Ecto neural progenitor cell (in vitro differentiated cells): ENCODE measurements around the gene WDR27.
"Not testable (repeated sequence)": the region's sequence is repeated elsewhere in the genome, so short reads cannot be mapped to it uniquely, and the experiment has no call there.

Source experiments
- DNase-seq: peaks from one replicate; pipeline ENCODE4 v3.0.0-alpha.2; 2018; ENCODE audit warnings: low spot score

The WDR27 gene

DNA sequence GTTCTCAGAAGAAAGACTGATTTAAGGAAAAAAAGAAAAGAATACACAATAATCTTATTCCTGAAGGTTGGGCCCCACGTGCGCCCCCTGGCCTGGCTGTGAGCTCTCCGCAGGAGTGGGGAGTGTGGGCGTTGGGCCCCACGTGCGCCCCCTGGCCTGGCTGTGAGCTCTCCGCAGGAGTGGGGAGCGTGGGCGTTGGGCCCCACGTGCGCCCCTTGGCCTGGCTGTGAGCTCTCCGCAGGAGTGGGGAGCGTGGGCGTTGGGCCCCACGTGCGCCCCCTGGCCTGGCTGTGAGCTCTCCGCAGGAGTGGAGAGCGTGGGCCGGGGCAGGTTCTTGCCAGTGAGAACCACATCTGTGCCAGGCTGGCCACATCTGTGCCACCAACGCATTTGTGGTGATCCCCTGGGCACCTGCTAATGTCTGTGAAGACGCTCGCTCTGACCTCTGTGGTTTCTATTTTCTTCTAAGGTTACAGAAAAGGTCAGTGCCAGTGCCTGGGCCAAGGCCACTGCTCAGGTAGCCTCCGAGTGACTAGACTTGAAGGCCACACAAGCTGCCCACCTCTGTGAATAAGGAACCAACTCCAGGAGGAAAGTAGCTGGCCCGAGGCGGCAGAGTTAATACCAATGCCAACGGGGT, 41.0 kb downstream of the WDR27 start:
- DNase-seq = no peak

DNA sequence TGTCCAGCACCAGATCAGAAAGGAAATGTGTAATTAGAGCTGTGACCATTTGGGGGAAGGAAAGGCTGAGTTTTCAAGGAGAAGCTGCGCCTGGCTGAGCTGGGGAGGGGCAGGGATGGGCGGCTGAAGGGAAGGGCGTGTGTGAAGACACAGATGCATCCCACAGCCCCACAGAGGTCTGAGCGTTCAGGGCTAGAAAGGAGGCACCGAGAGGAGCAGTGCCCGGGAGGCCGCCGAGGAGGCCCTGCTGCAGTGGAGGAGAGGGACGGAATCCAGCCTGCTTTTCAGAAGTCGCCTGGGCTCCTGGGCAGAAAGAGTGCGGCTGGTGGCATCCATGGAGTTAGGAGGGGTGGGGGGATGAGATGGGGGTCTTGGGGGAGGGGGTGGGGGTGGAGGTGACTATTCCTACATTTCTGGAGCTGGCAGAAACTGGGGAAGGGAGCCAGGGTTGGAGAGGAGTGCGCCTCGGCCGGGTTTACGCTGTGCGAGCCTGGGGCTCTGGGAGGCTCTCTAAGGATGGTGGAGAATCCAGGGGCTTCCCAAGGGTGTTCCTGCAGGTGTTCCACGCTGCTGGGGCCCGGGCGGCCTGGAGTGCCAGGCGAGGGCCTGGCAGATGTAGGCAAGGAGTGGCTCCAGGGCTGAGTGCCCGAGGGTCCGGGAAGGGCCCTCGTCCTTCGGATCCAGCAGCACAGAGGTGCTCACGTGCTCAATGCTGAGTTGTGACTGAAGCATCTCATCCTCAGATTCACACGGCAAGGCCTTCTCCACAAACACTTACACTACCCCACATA, 41.8 kb downstream of the WDR27 start:
- no peak for DNase-seq

DNA sequence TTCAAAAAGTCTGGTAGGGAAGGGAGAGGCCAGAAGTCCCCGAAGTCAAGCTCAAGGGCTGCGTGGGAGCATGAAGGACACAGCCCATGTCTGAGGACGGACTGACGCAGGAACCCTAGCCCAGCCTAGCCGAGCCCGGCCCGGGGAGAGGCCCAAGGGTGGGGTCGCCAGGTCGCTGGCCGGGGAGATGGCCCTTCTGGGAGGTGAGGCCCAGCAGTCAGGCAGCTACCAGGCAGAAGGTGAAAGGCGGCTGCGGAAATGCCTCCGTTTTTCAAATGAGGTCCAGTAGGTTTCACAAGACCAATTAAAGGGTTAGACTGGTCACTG, 44.6 kb downstream of the WDR27 start:
- no peak for DNase-seq

DNA sequence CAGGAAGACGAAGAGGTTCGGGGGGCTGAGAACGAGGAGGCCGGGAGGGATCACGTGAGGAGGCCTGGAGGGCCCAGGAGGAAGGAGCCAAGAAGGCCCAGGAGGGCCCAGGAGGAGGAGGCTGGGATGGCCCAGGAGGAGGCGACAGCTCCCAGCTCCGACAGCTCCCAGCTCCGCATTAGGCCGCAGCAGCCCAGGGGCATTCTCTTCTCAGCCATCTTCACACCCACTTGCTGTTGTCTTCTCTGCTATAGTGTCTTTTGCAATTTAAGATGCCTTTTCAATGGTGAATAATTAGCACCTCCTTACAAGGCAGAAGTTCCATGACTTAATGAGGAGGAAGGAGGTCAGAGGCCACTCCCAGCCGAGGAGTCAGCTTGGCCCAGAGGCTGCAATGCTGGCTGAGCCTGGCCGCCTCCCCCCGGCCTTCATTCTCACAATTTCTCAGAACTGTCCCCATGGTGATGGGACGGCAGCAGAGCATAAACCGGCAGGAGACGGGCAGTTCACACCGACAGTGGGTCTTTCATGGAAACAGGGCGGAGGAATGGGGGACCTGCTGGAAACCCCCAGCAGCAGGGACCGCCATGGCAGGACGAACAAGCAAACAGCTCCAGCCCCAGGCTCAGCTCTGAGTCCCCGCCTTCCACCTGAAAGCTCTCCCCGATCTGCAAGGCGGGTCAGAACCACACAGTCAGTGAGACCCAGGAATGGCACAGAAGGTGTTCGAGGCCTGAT, 45.1 kb downstream of the WDR27 start:
- DNase-seq = no peak

DNA sequence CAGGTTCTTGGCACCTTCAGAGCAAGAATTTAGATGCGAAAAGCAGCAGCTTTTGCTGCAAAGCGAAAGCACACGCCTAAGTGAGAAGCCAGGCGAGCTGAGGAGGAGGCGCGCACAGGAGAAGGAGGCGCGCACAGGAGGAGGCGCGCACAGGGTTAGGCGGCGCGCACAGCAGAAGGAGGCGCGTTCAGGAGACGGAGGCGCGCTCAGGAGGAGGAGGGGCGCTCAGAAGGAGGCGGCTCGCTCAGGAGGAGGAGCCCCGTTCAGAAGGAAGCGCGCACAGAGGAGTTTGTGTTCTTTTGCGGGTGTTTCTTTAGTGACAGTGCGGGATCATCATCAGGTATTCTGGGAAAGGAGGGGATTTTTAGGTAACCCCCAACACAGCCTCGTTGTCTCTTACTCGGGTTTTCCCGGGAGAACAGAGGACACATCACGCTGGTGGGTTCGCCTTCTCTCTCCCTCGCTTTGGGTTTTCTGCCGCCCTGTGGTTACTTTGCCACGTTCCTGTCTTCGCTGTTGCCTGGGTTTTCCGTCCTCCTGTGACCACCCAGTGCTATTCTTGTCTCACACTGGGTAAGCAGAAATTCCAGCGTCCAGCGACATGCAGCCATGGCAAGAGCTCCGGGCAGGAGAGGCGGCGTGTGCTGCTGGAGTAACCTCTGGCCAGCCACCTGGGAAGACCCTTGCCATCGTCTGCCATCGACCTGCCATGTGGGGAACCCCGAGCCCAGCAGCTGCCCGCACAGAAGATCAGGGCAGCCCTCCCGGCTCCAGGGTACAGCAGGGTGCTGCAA, 47.0 kb downstream of the WDR27 start:
- DNase-seq = no peak

DNA sequence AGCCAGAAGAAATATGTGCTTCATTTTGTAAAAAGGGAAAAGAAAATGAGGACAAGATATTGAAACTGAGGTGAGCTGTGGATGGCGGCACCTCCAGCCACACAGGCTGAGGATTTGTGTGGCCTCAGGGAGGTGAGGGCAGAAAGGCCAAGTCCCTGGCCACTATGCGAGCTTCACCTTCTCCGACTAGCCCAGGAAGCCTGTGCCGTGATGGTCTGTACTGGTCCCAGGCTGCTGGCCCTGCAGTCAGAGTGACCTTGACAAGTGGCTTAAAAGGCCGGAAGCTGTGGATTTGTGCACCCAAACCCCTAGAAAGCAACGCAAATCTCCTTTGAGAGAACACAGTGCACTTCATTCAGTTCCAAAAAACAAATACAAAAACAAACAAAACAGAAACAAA, 48.1 kb downstream of the WDR27 start:
- DNase-seq = no peak

DNA sequence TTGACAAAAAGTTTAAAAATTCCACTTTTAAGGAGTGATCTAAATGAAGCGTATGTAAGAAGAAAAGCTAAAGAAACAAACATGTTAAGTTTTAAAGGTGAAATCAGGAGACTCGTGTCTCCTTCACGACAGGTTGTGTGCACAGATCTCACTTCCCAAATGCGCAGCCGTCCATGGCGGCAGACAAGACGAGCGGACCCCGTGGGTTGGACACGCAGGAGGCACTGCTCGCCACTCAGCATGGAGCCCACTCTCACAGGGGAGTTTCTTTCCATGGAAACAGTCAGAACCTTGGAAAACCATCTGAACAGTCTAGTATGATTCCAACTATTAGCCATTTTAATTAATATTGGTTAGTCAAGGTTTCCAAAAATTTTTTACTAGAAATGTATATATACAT, 48.9 kb downstream of the WDR27 start:
- DNase-seq = no peak

DNA sequence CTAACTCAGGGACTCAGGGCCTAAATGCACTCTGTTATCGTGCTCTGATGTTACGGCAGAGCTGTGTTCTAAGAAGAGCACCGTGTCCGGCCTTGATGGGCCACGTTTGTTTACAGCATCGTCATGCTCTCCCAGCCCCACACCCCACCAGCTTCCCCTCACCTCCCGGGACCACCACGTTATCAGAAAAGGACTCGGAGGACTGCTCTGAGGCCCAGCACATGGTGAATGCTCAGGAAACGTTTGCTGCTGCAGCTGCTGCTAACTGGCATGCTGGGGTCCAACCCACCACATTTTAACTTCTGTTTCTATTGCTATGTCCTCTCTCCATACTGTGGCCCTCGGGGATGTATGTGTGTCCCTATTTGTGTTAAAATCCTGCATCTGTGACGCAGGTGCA, 50.3 kb downstream of the WDR27 start:
- no peak for DNase-seq

DNA sequence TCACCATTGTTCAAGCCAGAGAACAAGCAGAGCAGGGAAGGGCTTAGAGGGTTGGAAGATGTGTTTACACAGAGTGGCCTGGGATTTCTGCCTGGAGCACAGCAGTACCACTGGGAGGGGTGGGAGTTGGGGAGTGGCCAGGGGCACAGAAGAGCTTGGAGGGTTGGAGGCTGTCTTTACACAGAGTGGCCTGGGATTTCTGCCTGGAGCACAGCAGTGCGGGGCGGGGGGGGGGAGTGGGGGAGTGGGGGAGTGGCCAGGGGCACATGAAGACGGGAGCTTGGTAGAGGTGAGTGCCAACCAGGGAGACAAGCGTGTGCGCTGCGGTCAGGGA, 50.9 kb downstream of the WDR27 start:
- no peak for DNase-seq

DNA sequence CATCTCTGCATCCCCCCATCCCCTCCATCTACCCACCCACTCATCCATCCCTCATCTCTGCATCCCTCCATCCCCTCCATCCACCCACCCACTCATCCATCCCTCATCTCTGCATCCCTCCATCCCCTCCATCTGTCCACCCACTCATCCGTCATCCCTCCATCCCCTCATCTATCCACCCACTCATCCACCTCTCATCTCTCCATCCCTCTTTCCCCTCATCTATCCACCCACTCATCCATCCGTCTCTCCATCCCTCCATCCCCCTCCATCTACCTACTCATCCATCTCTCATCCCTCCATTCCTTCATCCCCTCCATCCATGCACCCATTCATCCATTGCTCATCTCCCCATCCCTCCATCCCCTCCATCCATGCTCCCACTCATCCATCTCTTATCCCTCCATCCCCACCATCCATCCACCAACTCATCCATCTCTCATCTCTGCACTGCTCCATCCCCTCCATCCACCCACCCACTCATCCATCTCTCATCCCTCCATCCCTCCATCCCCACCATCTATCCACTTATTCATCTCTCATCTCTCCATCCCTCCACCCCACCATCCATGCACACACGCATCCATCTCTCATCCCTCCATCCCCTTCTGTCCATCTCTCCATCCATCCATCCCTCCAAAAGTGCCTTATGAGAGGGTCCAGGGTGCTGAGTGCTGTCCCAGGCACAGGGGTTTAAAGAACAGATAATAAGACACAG, 51.4 kb downstream of the WDR27 start:
- no peak for DNase-seq

DNA sequence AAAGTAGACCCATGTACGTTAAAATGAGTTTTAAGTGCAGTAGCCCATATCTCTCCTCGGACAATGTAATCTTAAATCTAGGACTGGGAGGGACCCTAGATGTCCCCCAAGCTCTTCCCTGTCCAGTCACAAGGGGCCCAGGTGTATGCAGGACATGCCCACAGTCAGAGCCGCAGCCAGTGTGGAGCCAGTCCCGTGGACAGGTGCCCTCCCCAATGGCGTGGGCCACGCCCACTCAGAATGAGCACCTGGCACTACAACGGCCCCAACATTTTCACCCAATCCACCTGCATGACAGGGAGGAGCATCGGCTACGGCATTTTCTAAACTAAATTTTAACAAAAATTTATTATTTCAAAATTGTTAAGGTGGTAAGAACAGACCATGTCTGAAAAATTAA, 53.2 kb downstream of the WDR27 start:
- DNase-seq = no peak

DNA sequence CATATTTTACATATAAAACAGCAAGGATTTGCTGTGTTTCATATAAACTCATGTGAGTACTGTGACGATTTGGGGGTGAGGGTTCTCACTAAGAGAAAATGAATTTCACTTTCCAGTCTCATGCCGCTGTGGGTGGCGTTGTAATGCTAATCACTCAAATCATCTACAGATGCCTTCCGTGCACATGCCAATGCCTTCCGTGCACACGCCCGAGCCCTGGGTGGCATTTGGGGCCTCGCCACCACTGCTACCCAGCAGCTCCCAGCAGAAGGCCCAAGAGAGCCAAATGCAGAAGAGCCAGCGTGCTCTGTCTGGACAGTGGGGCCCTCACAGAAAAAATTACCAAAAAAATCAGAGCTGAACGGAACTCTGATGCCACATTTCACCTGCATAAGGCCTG, 53.7 kb downstream of the WDR27 start:
- no peak for DNase-seq

DNA sequence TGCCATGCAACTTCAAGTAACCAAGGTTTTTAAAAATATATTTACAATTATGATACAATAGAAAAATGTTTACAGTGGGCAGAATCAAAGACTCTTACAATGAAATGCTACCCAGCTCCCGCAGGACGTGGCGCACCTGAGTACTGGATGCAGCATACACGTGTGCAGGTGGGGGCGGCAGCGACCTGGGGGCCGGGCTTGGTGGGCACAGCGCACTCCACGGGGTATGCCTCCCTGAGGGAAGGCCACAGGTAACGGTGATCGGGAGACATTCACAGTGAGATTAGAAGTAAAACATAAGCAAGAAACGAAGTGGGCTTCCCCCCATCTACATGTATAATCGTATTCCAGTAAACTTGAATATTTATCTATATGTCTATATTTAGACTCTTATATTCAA, 54.2 kb downstream of the WDR27 start:
- DNase-seq = no peak

DNA sequence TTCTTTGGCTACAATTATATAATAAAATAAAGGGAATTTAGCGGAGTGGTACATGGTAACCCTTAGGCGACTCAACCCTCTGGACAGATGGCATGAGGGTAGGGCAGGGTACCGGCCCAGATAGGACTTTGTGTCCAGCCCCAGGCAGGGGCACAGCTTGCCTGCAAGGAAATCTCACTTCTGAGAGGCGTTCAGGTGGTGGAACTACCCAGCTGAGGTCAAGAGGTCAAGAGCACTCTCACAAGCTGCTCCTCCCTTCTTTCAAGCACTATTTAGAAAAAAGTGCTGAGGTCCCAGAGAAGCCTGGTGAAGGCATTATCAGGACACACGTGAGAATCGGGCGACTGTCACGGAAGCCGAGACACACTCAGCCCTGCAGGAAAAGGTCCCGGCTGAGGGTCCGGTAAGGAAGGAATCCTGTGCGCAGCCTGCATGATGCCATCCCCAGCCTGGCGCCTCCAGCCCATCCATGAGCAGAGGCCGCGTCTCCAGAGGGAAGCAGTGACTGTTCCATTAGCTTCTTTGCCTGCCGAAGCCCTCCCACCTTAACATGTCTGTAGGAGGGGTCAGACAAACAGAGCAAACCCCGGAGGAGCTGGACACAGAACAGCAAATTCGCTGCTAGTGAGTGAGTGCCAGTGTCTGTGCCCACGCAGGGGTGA, 54.8 kb downstream of the WDR27 start:
- DNase-seq = no peak

DNA sequence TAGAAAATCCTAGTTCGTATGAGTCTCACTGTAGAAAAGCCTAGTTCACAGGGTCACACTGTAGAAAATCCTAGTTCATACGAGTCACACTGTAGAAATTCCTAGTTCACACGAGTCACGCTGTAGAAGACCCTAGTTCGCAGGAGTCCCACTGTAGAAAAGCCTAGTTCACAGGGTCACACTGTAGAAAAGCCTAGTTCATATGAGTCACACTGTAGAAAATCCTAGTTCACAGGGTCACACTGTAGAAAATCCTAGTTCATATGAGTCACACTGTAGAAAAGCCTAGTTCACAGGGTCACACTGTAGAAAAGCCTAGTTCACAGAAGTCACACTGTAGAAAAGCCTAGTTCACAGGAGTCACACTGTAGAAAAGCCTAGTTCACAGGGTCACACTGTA, 56.4 kb downstream of the WDR27 start:
- not testable (repeated sequence) for DNase-seq

DNA sequence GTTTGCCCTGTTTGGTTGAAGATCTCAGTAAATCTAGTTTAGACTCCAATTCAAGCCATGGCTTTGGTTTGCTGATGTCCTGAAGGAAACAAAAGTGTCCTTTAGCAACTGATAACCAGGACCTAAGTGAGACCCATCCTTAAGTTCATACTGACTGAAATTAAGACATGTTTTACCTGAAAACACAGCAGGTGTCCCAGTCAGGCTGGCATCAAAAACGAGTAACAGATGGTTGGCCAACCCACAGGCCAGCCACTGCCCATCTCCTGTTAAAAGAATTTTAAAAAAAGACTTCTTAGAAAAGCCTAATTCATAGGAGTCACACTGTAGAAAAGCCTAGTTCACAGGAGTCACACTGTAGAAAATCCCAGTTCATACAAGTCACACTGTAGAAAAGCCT, 58.3 kb downstream of the WDR27 start:
- no peak for DNase-seq

DNA sequence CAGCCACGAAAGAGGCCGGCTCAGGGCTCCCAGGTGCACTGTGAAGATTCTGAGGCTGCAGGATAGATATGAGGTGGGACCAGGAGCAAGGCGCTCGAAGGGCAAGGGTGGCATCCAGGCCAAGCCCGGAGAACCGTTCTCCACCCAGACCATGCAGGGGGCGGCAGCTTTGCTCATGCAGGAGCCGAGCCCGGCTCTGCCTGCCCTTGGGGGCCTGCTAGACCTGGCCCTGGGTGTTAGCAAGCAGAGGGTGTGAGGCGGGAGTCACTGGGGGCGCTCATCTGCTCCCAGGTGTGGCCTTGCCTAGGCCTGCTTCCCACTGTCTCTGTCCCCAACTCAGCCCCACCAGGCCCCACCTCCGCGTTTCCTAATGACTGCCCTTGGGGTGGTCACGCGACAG, 59.4 kb downstream of the WDR27 start:
- no peak for DNase-seq

DNA sequence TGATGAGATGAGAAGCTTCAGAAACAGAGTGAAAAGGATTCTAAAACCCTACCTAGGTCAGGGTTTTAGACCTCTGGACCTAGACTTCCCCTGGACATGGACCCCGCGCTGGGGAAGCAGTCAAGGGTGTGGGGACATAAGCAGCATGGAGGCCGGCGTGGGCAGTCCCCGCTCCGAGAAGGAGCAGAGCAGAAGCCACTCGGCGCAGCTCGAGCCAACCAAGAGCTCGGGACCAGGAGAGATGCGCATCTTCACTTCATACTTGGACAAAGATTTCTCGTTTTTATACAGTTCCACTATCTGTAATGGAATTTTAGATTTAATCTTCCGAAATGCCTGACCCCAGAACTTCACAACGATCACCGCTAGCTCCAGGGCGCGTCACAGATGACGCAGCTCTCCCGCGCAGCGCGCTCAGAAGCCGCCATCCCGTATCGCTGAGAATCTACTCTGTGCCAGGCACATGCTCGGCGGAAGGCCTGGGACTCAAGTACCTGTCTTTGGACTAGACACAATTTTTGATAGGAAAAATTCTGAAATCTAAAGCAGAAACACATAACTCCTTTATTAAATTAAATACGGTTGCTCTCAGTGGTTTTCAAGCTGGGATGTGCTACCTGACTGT, 60.3 kb downstream of the WDR27 start:
- no peak for DNase-seq

DNA sequence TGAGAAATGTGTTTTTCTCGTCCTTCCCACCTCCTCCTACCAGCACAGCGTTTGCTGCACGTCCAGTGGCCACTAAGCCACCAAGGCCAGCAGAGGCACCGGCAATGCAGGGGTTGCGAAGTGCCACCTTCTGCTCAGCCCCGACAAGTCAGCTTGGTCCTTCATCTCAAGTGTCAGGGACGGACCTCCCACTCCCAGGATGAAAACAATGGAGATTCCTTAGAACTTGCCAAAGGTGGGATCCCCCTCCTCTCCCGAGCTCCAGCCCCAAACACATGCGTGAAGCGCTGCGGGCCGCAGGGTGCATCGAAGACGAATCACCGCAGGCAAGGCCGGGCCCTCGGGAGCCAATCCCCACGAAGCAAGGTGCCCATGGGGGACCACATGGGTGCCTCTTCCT, 60.8 kb downstream of the WDR27 start:
- DNase-seq = no peak

DNA sequence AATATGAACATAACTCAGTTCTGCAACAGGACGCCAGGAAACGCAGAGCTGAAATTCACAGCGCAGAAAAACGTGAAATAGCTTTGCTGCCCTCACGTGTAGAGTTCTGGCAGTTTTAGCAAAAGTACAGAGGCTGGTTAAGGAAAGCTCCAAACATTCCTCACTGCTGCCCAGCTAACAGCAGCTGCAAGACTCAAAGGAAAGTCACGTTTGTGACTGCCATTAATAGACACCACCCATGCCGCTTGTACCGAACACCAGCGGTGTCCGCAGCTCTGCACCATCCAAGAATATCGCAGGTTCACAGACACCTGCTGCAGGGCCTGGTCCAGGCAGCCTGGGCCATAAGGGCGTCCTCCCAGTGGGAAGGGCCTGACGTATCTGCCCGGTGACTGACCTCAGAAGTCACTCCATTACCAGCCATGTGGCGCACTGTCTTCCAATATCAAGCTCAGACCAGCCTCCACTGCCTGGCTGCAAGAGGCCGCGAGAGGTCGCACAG, 61.4 kb downstream of the WDR27 start:
- no peak for DNase-seq
